Heart left ventricle (tissue), 13 donors: Measurements from ENCODE around the gene SYAP1.

Experiments
- POLR2A ChIP-seq, 2 donors: fragments of 450-650 bp; IDR thresholded peaks; one replicate each; pipeline ENCODE4 v1.6.1; 2017; ENCODE audit warnings: antibody characterized with exemption in 2 of 2, mild to moderate bottlenecking in 2 of 2, moderate library complexity in 2 of 2
- TF ChIP-seq, protein P1 (sequence below), 12 donors: fragments of 200-600 bp; sonication (generic) in 4 of 12; IDR thresholded peaks; one replicate each; pipeline versions ENCODE4 v1.5.0 to v1.8.0; 2018 to 2022; ENCODE audit warnings: antibody characterized with exemption in 12 of 12, mild to moderate bottlenecking in 5 of 12
- donor health status: ischemic (EF 13 %, LVEDD 7.1; RV severe dilation, severe dysfunction).
- donor health status: DM: no; HTN: yes; CAD: no.
- donor health status: DM: no; HTN: no; CAD: no.
- donor health status: ischemic (EF 25% LVEDD 6.9; RV normal size, moderate dysfunction).
- donor health status: ischemic (EF 25% LVEDD 5.7; RV mildly dilated, moderate dysfunction).
- donor health status: ischemic (EF 35%, LVEDD 5.7; RV mildly dilated, moderate dysfunction).
- donor health status: nonischemic (EF 11% LVEDD 7.7; RV severe dilation, severe dysfunction).
- donor health status: DM: yes; HTN: yes; CAD: no.
- donor health status: PGD.
- donor health status: ischemic (EF 29% LVEDD 5.4; RV normal size, mild dysfunction).
- donor health status: nonischemic (EF 23%, LVEDD 6.1; RV moderate dilation, normal function).

DNA sequence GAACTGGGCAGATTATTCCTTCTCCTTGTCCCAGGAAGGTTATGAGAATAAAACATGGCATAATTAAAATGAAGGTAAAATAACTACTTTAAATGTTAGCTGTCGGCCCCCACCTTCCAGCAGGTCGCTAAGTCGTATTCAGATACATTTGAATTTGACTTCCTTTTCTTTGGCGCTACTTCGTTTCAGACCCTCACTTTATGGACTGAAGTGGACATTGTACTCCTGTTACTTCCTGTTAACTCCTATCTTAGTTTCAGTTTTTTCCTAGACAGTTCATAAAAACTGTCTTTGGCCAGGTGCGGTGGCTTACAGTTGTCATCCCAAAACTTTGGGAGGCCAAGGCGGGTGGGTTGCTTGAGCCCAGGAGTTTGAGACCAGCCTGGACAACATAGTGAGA lies 5.7 kb downstream of the SYAP1 start:
- TF ChIP-seq, protein P1, sequence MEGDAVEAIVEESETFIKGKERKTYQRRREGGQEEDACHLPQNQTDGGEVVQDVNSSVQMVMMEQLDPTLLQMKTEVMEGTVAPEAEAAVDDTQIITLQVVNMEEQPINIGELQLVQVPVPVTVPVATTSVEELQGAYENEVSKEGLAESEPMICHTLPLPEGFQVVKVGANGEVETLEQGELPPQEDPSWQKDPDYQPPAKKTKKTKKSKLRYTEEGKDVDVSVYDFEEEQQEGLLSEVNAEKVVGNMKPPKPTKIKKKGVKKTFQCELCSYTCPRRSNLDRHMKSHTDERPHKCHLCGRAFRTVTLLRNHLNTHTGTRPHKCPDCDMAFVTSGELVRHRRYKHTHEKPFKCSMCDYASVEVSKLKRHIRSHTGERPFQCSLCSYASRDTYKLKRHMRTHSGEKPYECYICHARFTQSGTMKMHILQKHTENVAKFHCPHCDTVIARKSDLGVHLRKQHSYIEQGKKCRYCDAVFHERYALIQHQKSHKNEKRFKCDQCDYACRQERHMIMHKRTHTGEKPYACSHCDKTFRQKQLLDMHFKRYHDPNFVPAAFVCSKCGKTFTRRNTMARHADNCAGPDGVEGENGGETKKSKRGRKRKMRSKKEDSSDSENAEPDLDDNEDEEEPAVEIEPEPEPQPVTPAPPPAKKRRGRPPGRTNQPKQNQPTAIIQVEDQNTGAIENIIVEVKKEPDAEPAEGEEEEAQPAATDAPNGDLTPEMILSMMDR (IDR thresholded peaks at IDR 0.05), result no peak
- no peak for TF ChIP-seq POLR2A (IDR thresholded peaks at IDR 0.05)
